ENCODE data around the gene FGFR3.
A peak's percentile ranks its signal among the peaks of the same experiment; 100 is the strongest.

Gene FGFR3

GRCh38 chr4:1852904-1853623, 60.0 kb downstream of the FGFR3 start:
- H3K27ac ChIP-seq (ENCODE audit: insufficient read depth, low read length, poor library complexity, severe bottlenecking): no peak overlapping the region
- no peaks in the 10 kb centered on the region for H3K9me3 ChIP-seq (ENCODE audit: control insufficient read depth, low read length)
- no peaks in the 10 kb centered on the region for H3K27me3 ChIP-seq (replicated peaks; ENCODE audit: control insufficient read depth, insufficient read depth, low read length, poor library complexity, severe bottlenecking)
- no peak overlapping the region for H3K4me3 ChIP-seq (ENCODE audit: insufficient read depth, low read depth, low read length, poor library complexity, severe bottlenecking)
- peaks cover 17% of the 10 kb centered on the region for H3K4me1 ChIP-seq (ENCODE audit: control insufficient read depth, insufficient read depth, low read length, poor library complexity, severe bottlenecking)
- DNase-seq: no peak
- peaks cover 4% of the 10 kb centered on the region for H3K36me3 ChIP-seq (ENCODE audit: control insufficient read depth, insufficient read depth, low read length)

- H3K4me3 ChIP-seq (ENCODE audit: insufficient read depth, low read depth, low read length, poor library complexity, severe bottlenecking): no peak overlapping the region
- DNase-seq: no peak
- no peaks in the 10 kb centered on the region for H3K9me3 ChIP-seq (ENCODE audit: control insufficient read depth, low read length)
- H3K27me3 ChIP-seq (replicated peaks; ENCODE audit: control insufficient read depth, insufficient read depth, low read length, poor library complexity, severe bottlenecking): no peaks in the 10 kb centered on the region
- H3K36me3 ChIP-seq (ENCODE audit: control insufficient read depth, insufficient read depth, low read length): peaks cover 4% of the 10 kb centered on the region
- no peak overlapping the region for H3K27ac ChIP-seq (ENCODE audit: insufficient read depth, low read length, poor library complexity, severe bottlenecking)
- peaks cover 17% of the 10 kb centered on the region for H3K4me1 ChIP-seq (ENCODE audit: control insufficient read depth, insufficient read depth, low read length, poor library complexity, severe bottlenecking)
These were observed 61.7 kb downstream of the FGFR3 start for GRCh38 chr4:1854752-1855151.

GRCh38 chr4:1855333-1856070, 62.4 kb downstream of the FGFR3 start:
- peak overlapping the region; percentile 65 for H3K4me3 ChIP-seq (ENCODE audit: insufficient read depth, low read depth, low read length, poor library complexity, severe bottlenecking)
- H3K4me1 ChIP-seq (ENCODE audit: control insufficient read depth, insufficient read depth, low read length, poor library complexity, severe bottlenecking): peaks cover 17% of the 10 kb centered on the region
- DNase-seq: no peak
- peaks cover 4% of the 10 kb centered on the region for H3K36me3 ChIP-seq (ENCODE audit: control insufficient read depth, insufficient read depth, low read length)
- no peaks in the 10 kb centered on the region for H3K27me3 ChIP-seq (replicated peaks; ENCODE audit: control insufficient read depth, insufficient read depth, low read length, poor library complexity, severe bottlenecking)
- peak overlapping the region; percentile 53 for H3K27ac ChIP-seq (ENCODE audit: insufficient read depth, low read length, poor library complexity, severe bottlenecking)
- H3K9me3 ChIP-seq (ENCODE audit: control insufficient read depth, low read length): no peaks in the 10 kb centered on the region

- no peaks in the 10 kb centered on the region for H3K27me3 ChIP-seq (replicated peaks; ENCODE audit: control insufficient read depth, insufficient read depth, low read length, poor library complexity, severe bottlenecking)
- H3K9me3 ChIP-seq (ENCODE audit: control insufficient read depth, low read length): no peaks in the 10 kb centered on the region
- peaks cover 17% of the 10 kb centered on the region for H3K4me1 ChIP-seq (ENCODE audit: control insufficient read depth, insufficient read depth, low read length, poor library complexity, severe bottlenecking)
- peak within 1 kb of the TSS; percentile 65 for H3K4me3 ChIP-seq (ENCODE audit: insufficient read depth, low read depth, low read length, poor library complexity, severe bottlenecking)
- peak within 1 kb of the TSS; percentile 53 for H3K27ac ChIP-seq (ENCODE audit: insufficient read depth, low read length, poor library complexity, severe bottlenecking)
- DNase-seq: peak; percentile 88 to 91 (median 88)
- H3K36me3 ChIP-seq (ENCODE audit: control insufficient read depth, insufficient read depth, low read length): peaks cover 4% of the 10 kb centered on the region
These were observed 63.2 kb downstream of the FGFR3 start, which contains the start of gene LETM1 for GRCh38 chr4:1856071-1856942. Gene LETM1, minus strand, starts transcription at chr4:1856156. Its CDS starts 206 bp downstream, at chr4:1855950.

- peaks cover 4% of the 10 kb centered on the region for H3K36me3 ChIP-seq (ENCODE audit: control insufficient read depth, insufficient read depth, low read length)
- H3K27ac ChIP-seq (ENCODE audit: insufficient read depth, low read length, poor library complexity, severe bottlenecking): peak overlapping the region; percentile 47
- no peak for DNase-seq
- H3K4me1 ChIP-seq (ENCODE audit: control insufficient read depth, insufficient read depth, low read length, poor library complexity, severe bottlenecking): peaks cover 20% of the 10 kb centered on the region
- H3K9me3 ChIP-seq (ENCODE audit: control insufficient read depth, low read length): no peaks in the 10 kb centered on the region
- peak overlapping the region; percentile 65 for H3K4me3 ChIP-seq (ENCODE audit: insufficient read depth, low read depth, low read length, poor library complexity, severe bottlenecking)
- H3K27me3 ChIP-seq (replicated peaks; ENCODE audit: control insufficient read depth, insufficient read depth, low read length, poor library complexity, severe bottlenecking): no peaks in the 10 kb centered on the region
These were observed 64.0 kb downstream of the FGFR3 start for GRCh38 chr4:1856943-1857699.

- Histone ChIP-seq H3K27me3 (replicated peaks; ENCODE audit: control insufficient read depth, insufficient read depth, low read length, poor library complexity, severe bottlenecking) (no peaks in the 10 kb centered on the region), H3K27ac (ENCODE audit: insufficient read depth, low read length, poor library complexity, severe bottlenecking) (no peak overlapping the region), H3K9me3 (ENCODE audit: control insufficient read depth, low read length) (no peaks in the 10 kb centered on the region), H3K4me3 (ENCODE audit: insufficient read depth, low read depth, low read length, poor library complexity, severe bottlenecking) (no peak overlapping the region), H3K4me1 (ENCODE audit: control insufficient read depth, insufficient read depth, low read length, poor library complexity, severe bottlenecking) (peaks cover 27% of the 10 kb centered on the region), H3K36me3 (ENCODE audit: control insufficient read depth, insufficient read depth, low read length) (peaks cover 4% of the 10 kb centered on the region)
- no peak for DNase-seq
These were observed 64.8 kb downstream of the FGFR3 start for GRCh38 chr4:1857931-1858330.

Measured in effector memory CD4-positive, alpha-beta T cell (primary cell).